ELF-1 (cell line): ENCODE results near the gene PCDH15.
"Not testable (repeated sequence)": the region's sequence is repeated elsewhere in the genome, so short reads cannot be mapped to it uniquely, and the experiment has no call there.

Experiments used
- DNase-seq: peaks from one replicate; pipeline ENCODE4 v3.0.0-alpha.2; 2016; ENCODE audit warnings: low read depth, low spot score

Gene PCDH15

DNA sequence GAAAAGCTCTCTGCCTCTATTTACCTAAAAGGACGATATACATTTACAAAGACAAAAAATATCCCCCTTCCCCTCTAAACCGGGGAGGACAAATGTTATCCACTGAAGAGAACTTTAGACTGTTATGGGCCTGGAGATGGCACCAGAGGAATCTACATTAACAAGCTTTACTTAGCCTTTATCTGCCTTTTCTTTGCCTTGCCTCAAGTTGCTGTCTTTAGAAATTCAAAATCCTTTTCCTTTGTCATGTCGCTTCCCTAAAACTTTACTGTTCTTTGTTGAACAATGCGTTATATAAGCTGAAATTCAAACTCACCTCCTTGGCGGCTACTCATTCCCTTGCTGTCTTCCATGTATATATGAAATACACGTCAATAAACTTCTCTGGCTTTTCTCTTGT is 405.0 kb downstream of the PCDH15 start:
- no peak for DNase-seq

GRCh38 chr10:54394598-54394997 is 406.4 kb downstream of the PCDH15 start:
- not testable (repeated sequence) for DNase-seq

GRCh38 chr10:54372179-54372578 is 428.9 kb downstream of the PCDH15 start:
- no peak for DNase-seq

DNA sequence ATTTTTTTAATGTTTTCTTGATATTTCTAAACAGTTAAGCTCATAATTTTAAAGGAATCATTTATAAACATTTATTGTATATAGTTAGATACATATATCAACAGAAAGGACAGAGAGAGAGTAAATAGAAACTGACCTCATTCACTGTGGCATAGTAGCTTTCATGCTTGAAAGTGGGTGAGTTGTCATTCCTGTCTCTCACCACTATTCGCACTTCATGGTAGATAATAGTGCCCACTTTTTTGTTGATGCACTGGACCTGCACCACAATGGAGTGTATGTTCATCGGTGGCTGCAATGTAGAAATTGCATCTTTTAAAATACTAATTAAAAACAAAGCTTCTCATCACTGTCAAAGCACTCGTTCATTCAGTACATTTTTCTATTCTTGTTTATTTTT is 432.0 kb downstream of the PCDH15 start:
- DNase-seq: no peak

- DNase-seq: no peak
These were observed 437.6 kb downstream of the PCDH15 start for GRCh38 chr10:54363390-54363789.

DNA sequence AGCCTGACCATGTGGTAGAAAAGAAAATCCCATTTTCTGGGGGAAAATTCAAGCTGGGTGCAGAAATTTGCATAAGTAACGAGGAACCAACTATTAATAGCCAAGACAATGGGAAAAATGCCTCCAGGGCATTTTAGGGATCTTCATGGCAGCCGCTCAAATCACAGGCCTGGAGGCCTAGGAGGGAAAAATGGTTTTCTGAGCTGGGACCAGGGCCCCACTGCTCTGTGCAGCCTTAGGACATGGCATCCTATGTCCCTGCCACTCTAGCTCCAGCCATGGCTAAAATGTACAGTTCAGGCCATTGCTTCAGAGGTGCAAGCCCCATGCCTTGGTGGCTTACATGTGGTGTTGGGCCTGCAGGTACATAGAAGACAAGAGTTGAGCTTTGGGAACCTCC is 459.0 kb downstream of the PCDH15 start:
- no peak for DNase-seq

GRCh38 chr10:54335296-54335695 is 465.7 kb downstream of the PCDH15 start:
- no peak for DNase-seq

- no peak for DNase-seq
These were observed 481.7 kb downstream of the PCDH15 start for GRCh38 chr10:54319341-54319740.

DNA sequence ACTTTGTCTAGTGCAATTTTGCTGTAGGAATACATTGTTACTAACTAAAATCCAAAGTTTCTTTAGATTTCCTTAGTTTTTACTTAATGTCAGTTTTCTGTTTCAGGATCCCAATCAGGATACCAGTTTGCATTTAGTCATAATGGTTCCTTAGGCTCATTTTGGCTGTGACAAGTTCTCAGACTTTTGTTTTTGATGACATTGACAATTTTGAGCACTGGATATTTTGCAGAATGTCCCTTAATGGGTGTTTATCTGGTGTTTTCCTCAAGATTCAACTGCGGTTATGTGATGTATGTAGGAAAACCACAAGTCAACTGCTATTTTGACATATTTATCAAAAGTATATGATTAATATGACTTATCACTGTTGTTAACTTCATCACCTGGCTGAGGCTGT is 482.6 kb downstream of the PCDH15 start:
- no peak for DNase-seq

- DNase-seq: no peak
These were observed 486.6 kb downstream of the PCDH15 start for GRCh38 chr10:54314430-54314829.

DNA sequence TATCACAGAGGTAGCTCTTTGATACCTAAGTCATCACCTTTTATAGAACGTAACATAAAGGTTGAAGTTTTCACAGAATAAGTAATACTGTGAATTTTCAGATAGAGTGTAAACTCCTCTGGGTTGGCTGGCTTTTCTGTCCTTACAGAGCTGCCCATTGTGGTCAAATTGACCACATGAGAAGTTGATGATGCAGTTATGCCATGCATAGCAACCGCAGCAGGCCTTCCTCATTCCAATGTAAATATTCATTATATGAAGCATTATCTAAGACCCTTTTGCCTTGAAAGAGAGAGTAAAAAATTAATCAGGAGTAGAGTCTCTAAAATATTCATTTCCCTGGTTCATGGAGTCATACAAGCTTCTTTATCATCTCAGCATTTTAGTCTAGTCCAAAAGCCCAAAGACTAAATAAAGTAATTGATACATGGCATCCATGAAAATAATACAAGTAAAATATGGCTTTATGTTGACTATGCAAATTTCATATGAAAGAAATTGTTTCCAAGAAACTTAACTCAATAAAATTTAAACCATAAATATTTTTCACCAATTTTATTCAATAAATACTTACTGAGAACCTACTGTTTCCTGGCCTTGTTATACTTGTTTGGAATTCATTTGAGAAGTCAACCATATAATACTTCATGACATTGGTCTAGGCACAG is 516.4 kb downstream of the PCDH15 start:
- DNase-seq: no peak

DNA sequence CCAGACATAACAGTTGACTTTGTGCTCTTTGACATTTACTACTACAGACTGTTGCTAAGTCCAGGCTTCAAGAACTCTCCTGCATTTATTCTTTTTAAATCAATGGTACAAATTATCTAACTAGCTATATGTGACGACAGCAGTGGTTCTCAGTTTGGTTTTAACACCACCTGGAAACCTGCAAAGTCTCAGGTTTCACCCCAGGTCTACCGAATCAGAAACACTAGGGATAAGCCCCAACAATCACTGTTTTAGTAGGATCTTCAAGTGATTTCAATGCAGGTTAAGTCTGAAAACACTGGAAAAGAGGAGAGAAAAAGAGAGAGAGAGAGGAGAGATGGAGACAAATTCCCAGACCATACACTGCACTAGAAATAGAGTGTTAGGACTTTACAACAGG is 519.0 kb downstream of the PCDH15 start:
- no peak for DNase-seq

- DNase-seq: no peak
These were observed 534.6 kb downstream of the PCDH15 start for GRCh38 chr10:54266395-54266794.

- DNase-seq: no peak
These were observed 538.3 kb downstream of the PCDH15 start for GRCh38 chr10:54262726-54263125.

GRCh38 chr10:54259104-54259503 is 541.9 kb downstream of the PCDH15 start:
- no peak for DNase-seq

GRCh38 chr10:54234832-54235231 is 566.2 kb downstream of the PCDH15 start:
- DNase-seq: no peak

GRCh38 chr10:54203401-54203800 is 597.6 kb downstream of the PCDH15 start:
- DNase-seq: no peak

DNA sequence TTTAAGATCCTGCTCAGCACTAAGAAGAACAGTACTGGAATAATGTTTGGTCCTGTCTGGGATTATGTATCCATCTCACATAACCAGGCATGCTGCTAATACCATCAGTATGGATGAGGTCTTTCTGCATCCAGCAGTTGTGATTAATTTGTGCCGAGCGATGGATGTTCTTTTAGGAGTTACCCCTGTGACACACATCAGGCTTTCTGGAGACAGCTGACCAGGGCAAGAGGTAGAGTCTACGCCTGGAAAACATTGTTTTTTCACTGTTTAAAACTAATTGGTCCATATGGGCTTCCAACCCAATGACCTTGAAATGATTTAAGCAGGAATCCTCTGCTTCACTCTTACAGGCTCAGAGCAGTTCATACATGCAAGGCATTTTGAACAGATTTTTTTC is 603.0 kb downstream of the PCDH15 start:
- no peak for DNase-seq

DNA sequence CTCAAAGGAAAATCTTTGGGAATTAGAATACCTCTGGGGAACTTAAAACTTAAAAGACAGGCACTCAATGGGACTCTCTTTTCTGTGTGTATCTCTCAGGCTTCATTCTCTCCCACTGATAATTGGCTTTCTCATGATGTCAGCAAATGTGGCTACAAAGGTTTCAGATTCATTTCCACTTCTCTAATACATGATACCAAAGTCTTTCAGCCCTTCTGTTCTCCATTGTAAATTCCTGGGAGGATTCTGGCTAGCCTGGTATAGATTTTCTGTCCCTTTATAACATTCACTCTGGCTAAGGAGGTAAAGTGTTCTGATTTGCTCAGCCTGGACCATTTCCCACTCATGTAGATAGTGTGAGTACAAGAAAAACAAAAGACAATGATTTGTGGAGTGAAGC is 606.2 kb downstream of the PCDH15 start:
- no peak for DNase-seq

DNA sequence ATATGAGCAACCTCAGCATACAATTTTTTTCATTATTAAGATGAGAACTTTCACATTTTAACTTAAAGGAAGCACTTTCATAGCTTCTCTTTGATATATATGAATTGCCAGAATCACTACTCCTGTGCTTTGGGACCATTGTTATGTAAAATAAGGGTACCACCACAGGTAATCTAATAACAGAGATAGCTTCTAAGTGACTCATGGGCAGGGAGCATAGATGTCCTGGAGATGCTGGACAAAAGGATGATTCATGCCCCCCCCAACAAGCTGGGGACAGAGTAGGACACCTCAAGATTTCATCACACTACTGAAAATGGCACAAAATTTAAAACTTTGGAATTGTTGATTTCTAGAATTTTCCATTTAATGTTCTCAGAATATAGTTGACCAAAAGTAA is 641.1 kb downstream of the PCDH15 start:
- DNase-seq: no peak

DNA sequence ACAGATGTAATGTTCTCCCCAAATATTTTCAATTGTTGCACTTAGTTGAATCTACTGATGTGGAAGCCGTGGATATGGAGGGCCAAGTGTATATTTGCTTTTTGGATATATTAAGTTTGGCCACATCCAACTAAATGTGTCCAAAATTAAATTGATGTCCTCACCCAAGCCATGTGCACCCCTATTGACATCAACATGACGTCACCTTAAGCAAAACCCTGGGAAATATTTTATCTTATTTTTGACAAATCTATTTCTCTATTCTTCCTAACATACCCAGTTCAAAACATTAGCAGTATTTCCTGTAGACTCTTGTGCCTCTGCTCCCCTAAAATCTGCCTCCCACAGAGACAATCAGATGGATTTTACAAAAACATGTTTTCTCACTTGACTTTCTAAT is 652.5 kb downstream of the PCDH15 start:
- DNase-seq: no peak

GRCh38 chr10:54139819-54140428 is 661.1 kb downstream of the PCDH15 start:
- no peak for DNase-seq

DNA sequence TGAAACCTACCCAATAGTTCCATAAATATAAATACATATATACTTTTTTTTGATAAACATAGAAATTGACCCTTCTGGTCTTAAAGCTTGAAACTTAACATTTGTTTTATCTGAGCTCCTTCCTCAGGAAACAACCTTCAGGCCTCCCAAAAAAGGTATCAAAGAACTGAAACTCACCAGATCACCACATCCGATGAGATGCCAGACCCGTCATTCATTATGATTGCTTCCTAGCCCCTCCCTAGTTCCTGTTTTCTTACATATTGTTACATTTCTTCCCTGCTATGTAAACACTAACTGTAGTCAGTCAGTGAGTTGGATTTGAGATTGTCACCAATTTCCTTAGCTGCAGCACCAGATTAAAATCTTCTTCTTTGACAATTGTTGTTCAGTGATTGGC is 663.6 kb downstream of the PCDH15 start:
- DNase-seq: no peak

GRCh38 chr10:54133203-54133602 is 667.8 kb downstream of the PCDH15 start:
- no peak for DNase-seq
